Measurements from ENCODE around the gene MEF2C.

- TF ChIP-seq EP300 (IDR thresholded peaks at IDR 0.05) (no peak), POLR2A (IDR thresholded peaks at IDR 0.05) (no peak), CTCF (IDR thresholded peaks at IDR 0.05) (no peak)
Measured at GRCh38 chr5:88760527-88760926, 122.5 kb downstream of the MEF2C start.

Measured in sigmoid colon (tissue), 4 donors.